ENCODE measurements around the gene GPSM1. TPM values are rescaled to one million over a fixed set of nuclear protein-coding genes. Genes with fewer than 3 reads are reported as not detected.

Gene GPSM1
- total and polyA plus RNA-seq, 9 of the 15 experiments (the other 6 are each of a cell fraction or from before 2014, with no cell fraction given): 0.04 to 14.2 (median 3.1) TPM

DNA sequence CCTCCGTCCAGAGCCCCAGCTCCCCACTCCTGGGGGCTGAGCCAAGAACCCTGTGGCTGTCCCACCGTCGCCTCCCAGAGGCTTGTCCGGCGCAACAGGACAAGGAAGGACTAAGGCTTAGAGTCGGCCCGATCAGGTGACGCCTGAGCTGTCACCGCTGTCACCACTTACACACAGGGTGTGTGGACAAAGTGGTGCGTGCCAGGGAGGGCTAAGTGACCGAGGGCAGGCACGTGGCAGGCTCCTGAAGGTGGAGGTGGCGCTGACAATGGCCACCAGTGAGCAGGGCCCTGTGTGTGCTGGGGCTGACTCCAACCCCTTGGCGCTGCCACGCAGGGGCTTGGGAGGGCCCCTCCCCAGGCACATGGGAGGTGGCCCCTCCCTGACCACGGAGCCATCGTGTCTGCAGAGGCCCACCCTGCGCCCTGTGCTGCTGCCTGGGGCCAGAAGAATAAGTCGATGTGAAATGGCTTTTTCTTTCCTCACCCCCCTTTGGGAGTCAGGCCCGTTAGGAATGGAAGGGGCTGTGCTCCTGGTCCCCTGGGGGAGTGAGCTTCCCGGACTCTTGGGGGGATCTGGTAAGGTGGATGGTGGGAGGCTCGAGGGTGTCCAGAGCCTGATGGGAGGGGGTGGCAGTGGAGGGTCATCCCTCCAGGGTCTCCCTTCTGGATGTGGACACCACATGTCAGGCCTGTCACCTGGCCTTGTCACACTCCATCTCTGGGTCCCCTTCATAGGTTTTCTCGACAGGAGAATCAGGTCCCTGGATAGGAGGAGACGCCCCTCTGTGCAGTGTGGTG lies 2.6 kb upstream of the GPSM1 start (continued):
- TF ChIP-seq, protein P1, sequence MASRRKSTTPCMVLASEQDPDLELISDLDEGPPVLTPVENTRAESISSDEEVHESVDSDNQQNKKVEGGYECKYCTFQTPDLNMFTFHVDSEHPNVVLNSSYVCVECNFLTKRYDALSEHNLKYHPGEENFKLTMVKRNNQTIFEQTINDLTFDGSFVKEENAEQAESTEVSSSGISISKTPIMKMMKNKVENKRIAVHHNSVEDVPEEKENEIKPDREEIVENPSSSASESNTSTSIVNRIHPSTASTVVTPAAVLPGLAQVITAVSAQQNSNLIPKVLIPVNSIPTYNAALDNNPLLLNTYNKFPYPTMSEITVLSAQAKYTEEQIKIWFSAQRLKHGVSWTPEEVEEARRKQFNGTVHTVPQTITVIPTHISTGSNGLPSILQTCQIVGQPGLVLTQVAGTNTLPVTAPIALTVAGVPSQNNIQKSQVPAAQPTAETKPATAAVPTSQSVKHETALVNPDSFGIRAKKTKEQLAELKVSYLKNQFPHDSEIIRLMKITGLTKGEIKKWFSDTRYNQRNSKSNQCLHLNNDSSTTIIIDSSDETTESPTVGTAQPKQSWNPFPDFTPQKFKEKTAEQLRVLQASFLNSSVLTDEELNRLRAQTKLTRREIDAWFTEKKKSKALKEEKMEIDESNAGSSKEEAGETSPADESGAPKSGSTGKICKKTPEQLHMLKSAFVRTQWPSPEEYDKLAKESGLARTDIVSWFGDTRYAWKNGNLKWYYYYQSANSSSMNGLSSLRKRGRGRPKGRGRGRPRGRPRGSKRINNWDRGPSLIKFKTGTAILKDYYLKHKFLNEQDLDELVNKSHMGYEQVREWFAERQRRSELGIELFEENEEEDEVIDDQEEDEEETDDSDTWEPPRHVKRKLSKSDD (conservative IDR thresholded peaks at IDR 0.05; ENCODE audit: low read length): no peak
- TF ChIP-seq MAZ (CRISPR knock-in tag; conservative IDR thresholded peaks at IDR 0.05 in 1 of 2, IDR thresholded peaks at IDR 0.05 in 1 of 2): no peak
- TF ChIP-seq ARID2 (IDR thresholded peaks at IDR 0.05): no peak

DNA sequence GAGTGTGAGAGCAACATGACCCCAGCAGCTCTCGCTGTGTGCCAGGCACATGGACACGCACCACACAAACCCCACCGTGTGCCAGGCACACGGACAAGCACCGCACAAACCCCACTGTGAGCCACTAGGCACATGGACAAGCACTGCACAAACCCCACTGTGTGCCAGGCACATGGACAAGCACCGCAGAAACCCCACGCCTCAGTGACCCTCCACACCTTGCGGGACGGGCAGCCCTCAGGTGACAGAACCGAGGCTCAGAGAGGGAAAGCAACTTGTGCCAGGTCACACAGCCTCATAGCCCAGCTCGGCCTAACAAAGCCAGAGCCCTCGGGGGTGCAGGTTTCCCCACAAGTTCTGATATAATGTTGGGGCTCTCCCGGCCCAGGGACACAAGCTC lies 2.0 kb upstream of the GPSM1 start:
- no peaks in the 10 kb centered on the region for H3K9me3 ChIP-seq (replicated peaks; ENCODE audit: control insufficient read depth, insufficient read depth, low read depth, low read length)
- POLR2A ChIA-PET: interaction anchor here (0.6 to 0.7 kb wide), 2 partner anchors 404 to 434 kb away, joined by 3 read pairs; no protein-coding TSS in a partner anchor
- H3K27me3 ChIP-seq (ENCODE audit: control insufficient read depth in 2 of 2, insufficient read depth in 2 of 2, low read length in 2 of 2): peaks cover 19 to 35% of the 10 kb centered on the region in 2 experiments; a peak in 4 of 5 replicates

More for the DNA sequence above, 2.0 kb upstream of the GPSM1 start:
- Histone ChIP-seq H2AFZ (ENCODE audit: low read depth, low read length) (no peak overlapping the region), H3K27ac (ENCODE audit: extremely low read depth, low read depth, low read length) (no peak overlapping the region), H3K36me3 (ENCODE audit: control insufficient read depth, insufficient read depth, low read length) (no peaks in the 10 kb centered on the region), H4K20me1 (replicated peaks; ENCODE audit: control insufficient read depth, insufficient read depth, low read length) (no peaks in the 10 kb centered on the region; the same call in none of the 2 replicates), H3K9me1 (ENCODE audit: control insufficient read depth, insufficient read depth, low read length) (no peaks in the 10 kb centered on the region), H3K4me1 (replicated peaks in 1 of 2; ENCODE audit: control insufficient read depth in 2 of 2, insufficient read depth in 2 of 2, low read length in 2 of 2) (peaks cover 4 to 78% of the 10 kb centered on the region in 2 experiments), H3K79me2 (ENCODE audit: control insufficient read depth, insufficient read depth, low read length) (peaks cover 15% of the 10 kb centered on the region), H3K9ac (ENCODE audit: insufficient read depth in 1 of 2, low read depth in 2 of 2, low read length in 2 of 2) (peak overlapping the region in 1 of 2 experiments; percentile 86; a peak in 2 of 4 replicates), H3K4me2 (ENCODE audit: insufficient read depth, low read length) (no peak overlapping the region), H3K4me3 (no peak overlapping the region)
- TF ChIP-seq ZNF583 (CRISPR knock-in tag; IDR thresholded peaks at IDR 0.05) (no peak), KDM1A (IDR thresholded peaks at IDR 0.05) (peak; percentile 46 to 64; a peak in 3 of 4 replicates), SMARCA5 (IDR thresholded peaks at IDR 0.05) (0 out of 2 replicates have a peak, but pooled peaks have one; percentile 68), BCOR (IDR thresholded peaks at IDR 0.05) (peak; percentile 76), ZFP36 (IDR thresholded peaks at IDR 0.05; ENCODE audit: low read depth, low read length, partially characterized antibody) (peak; percentile 76)
- no TSS peak for BruUV-seq (replicated peaks)
- ATAC-seq: no peak
- intact Hi-C loops (cut with micrococcal nuclease): no loop called here
- CTCF ChIA-PET (ENCODE audit: low intra/inter-chr PET ratio): no interaction called here
- 67% methylated on average over 11 of the region's 13 CpGs for WGBS (ENCODE audit: insufficient coverage, low coverage, missing lambda C conversion rate)
- DNase-seq (ENCODE audit: extremely low read depth in 1 of 4, low spot score in 3 of 4): no peak
- in situ Hi-C loops (cut with MboI): loop anchor here (25.0 kb wide), 1 partner anchor 312 kb away; no protein-coding TSS in a partner anchor
- FAIRE-seq: no peak

All from K562 (cell line).